Brain pericyte (primary cell): ENCODE data around the gene TIMP3.

Experiments used
- DNase-seq: peaks from one replicate; pipeline ENCODE4 v3.0.0-alpha.2; 2012; ENCODE audit warnings: low read depth, low spot score

TIMP3 gene

GRCh38 chr22:32882360-32882755, 80.9 kb downstream of the TIMP3 start:
- DNase-seq, result no peak

- no peak for DNase-seq
These were observed 81.4 kb downstream of the TIMP3 start for GRCh38 chr22:32882774-32883530.

- no peak for DNase-seq
These were observed 85.9 kb downstream of the TIMP3 start for GRCh38 chr22:32887324-32887980.

- DNase-seq, result no peak
These were observed 87.5 kb downstream of the TIMP3 start for GRCh38 chr22:32888976-32889375.

GRCh38 chr22:32896891-32897290, 95.4 kb downstream of the TIMP3 start:
- no peak for DNase-seq

GRCh38 chr22:32897400-32897799, 95.9 kb downstream of the TIMP3 start:
- no peak for DNase-seq

- DNase-seq, result no peak
These were observed 99.6 kb downstream of the TIMP3 start for GRCh38 chr22:32900886-32901635.

- no peak for DNase-seq
These were observed 100.4 kb downstream of the TIMP3 start for GRCh38 chr22:32901925-32902324.

- no peak for DNase-seq
These were observed 102.0 kb downstream of the TIMP3 start for GRCh38 chr22:32903507-32903906.

GRCh38 chr22:32904044-32904443, 102.5 kb downstream of the TIMP3 start:
- no peak for DNase-seq

- no peak for DNase-seq
These were observed 103.9 kb downstream of the TIMP3 start for GRCh38 chr22:32905400-32905799.

GRCh38 chr22:32909581-32910428, 108.3 kb downstream of the TIMP3 start:
- DNase-seq, result no peak

- no peak for DNase-seq
These were observed 108.9 kb downstream of the TIMP3 start for GRCh38 chr22:32910429-32910772.

- DNase-seq, result no peak
These were observed 110.0 kb downstream of the TIMP3 start for GRCh38 chr22:32911503-32911902.
